Motor neuron (in vitro differentiated cells): ENCODE measurements around the gene FSTL4. TPM values are rescaled to one million over a fixed set of nuclear protein-coding genes. Genes with fewer than 3 reads are reported as not detected.
A peak's percentile ranks its signal among the peaks of the same experiment; 100 is the strongest.

Experiments used
- ATAC-seq, 8 experiments: fragments of 200-7000 bp; cut with Tn5 transposase; replicated peaks in 6 of 8; 2 replicates each; pipeline ENCODE4 v1.8.0; 2021; ENCODE audit warnings: mild to moderate bottlenecking in 8 of 8, moderate library complexity in 8 of 8
- H3K27ac ChIP-seq, 2 donors: fragments of 250-450 bp; sonication (Bioruptor Pico); 2 replicates each; pipeline ENCODE4 v1.9.0; 2021; ENCODE audit warnings: antibody characterized with exemption in 2 of 2, mild to moderate bottlenecking in 2 of 2, moderate library complexity in 1 of 2
- H3K4me1 ChIP-seq, 2 donors: fragments of 250-450 bp; sonication (Bioruptor Pico); replicated peaks in 1 of 2; 2 replicates each; pipeline ENCODE4 v1.6.1; 2021; ENCODE audit warnings: antibody characterized with exemption in 2 of 2, mild to moderate bottlenecking in 2 of 2, moderate library complexity in 1 of 2
- H3K4me3 ChIP-seq, 5 donors: fragments of 250-450 bp; sonication (Bioruptor Pico); 2 replicates each; pipeline ENCODE4 v1.9.0; 2021; ENCODE audit warnings: antibody characterized with exemption in 5 of 5, mild to moderate bottlenecking in 5 of 5, moderate library complexity in 4 of 5
- WGBS, 10 experiments: fragments of 450-650 bp; shearing (Covaris generic); methylation state at CpG; one replicate each; pipeline ENCODE4 v1.0.0; 2022; 5-methylcytosine and 5-hydroxymethylcytosine counted together
- in situ Hi-C, 9 experiments: fragments of 400-800 bp; cut with MboI; loops; one replicate each; pipeline ENCODE4 v1.15.0; 2021; ENCODE audit warnings: low sequenced_read_pairs in 9 of 9, low pct_unique_long_range_greater_than_20kb in 2 of 9; ENCODE audit not compliant: unreplicated experiment in 9 of 9
- total RNA-seq, 8 experiments: library from RNA; unstranded; fragments of 300-600 nt; gene quantifications; 2 replicates each; pipeline versions ENCODE4 v1.2.3 to v1.2.4, GENCODE V29; 2022

The FSTL4 gene
- total RNA-seq, 8 experiments from 2014 or later: 0.13 to 5.5 (median 1.9) TPM

DNA sequence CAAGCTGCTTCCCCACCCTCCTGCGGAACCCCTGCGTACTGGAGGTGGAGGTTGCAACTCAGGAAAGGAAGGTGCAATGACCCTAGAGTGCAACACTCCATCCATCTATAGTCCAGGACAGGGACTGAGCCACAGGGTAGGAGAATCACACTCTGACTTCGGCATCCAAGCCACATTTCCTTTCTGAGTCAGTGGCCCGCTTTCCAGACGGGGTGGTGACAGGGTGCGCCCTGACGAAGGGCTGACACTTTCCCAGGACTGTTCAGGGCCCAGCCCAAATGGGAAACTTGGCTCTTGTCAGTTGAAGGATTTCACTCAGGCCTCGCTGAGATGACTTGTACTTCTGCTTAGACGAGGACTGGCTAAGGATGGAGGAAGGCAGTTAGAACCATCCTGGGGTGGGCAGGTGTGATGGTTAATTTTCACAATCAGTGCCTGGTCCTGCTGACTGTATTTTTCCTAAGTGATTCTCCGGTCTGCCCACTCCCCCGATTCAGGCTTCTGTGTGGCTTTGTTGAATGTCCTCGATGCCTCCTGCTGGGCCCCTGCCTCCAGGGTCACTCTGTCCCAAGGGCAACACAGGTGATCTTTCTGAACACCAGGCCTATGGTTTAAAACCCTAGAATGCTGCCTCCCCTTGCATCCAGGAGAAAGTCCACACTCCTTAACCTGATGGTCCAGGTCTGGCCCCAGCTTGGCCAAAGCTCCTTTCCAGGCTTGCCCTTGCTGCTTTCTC is 228.1 kb downstream of the FSTL4 start:
- Histone ChIP-seq H3K27ac (no peak overlapping the region), H3K4me3 (no peak overlapping the region), H3K4me1 (peaks cover 10 to 11% of the 10 kb centered on the region in 2 donors)
- in situ Hi-C loops: no loop called here
- WGBS, 10 experiments: 42 to 89% (median 71%) methylated on average over 2 to 9 of the region's 12 CpGs; no CpG with 5 or more reads in 4 of the 10 experiments
- ATAC-seq: peak in 2 of 8 experiments; percentile 95 to 97

DNA sequence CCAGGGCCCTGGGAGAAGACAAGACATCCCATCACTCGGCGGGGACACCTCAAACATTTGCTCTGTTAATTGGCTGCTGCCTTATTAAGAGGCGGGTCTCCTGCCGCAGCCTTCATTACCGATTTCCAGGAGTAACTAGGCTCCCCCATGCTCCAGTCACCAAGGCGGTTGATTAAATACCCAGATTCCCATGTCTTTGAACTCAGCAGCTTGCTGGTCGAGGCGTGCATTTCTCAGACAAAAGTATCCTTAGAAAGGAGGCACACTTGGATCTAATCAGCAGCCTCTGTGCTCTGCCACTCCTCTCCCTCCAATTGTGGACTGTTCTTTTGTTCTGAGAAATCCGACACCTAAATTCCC is 228.8 kb downstream of the FSTL4 start:
- H3K4me1 ChIP-seq: peaks cover 10 to 11% of the 10 kb centered on the region in 2 donors
- ATAC-seq: peak in 2 of 8 experiments; percentile 21 to 43

DNA sequence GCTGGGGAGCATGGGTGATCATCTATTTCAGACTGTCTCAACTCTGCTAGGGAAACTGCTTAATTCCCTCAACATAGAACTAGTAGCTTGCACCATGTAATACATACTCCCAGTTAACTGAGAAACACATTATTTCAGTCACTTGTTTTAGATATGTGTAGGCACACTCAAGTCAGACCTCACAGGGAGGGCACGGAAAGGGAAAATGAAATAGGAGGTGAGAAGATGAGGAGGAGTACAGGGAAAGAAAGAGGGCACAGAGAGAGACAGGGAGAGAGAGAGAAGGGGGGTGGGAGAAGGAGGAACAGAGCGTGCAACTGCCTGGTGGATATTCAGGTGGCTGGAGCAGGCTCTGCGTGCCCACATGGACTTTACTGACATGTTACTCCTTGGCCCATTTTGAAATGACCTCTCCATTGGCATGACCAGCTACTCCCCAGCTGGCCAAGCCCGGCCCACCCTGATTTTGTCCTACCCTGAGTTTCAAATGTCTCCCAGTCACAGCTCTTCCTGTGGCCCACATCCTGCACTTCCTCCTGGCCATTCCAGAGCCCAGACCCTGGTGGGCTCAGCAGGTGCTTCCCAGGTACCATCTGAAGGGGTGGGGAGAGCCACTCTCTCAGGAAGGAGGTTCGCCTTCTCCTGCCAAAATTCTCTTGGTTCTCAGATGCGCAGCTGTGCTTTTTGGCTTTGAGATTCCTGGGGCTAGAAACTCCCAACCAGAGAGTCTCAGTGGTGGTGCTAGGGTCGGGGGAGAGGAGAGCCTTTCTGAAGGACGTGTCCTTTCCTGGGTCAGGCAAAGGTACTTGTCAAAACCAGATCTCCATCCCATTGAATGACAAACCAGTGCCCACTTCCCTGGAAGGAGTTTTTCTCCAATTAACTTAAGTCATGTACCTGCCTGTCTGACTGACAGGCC is 229.4 kb downstream of the FSTL4 start:
- WGBS, 10 experiments: 25 to 97% (median 78%) methylated on average over 2 to 4 of the region's 8 CpGs; no CpG with 5 or more reads in 3 of the 10 experiments
- no peak overlapping the region for H3K27ac ChIP-seq
- in situ Hi-C loops: no loop called here
- H3K4me1 ChIP-seq: peaks cover 10 to 11% of the 10 kb centered on the region in 2 donors
- H3K4me3 ChIP-seq: no peak overlapping the region
- ATAC-seq: no peak

More for the DNA sequence above, 228.8 kb downstream of the FSTL4 start:
- in situ Hi-C loops: no loop called here
- no peak overlapping the region for H3K27ac ChIP-seq
- 10 to 50% (median 25%) methylated on average over 3 to 8 of the region's 9 CpGs; no CpG with 5 or more reads in 1 of the 10 experiments for WGBS, 10 experiments
- H3K4me3 ChIP-seq: no peak overlapping the region

DNA sequence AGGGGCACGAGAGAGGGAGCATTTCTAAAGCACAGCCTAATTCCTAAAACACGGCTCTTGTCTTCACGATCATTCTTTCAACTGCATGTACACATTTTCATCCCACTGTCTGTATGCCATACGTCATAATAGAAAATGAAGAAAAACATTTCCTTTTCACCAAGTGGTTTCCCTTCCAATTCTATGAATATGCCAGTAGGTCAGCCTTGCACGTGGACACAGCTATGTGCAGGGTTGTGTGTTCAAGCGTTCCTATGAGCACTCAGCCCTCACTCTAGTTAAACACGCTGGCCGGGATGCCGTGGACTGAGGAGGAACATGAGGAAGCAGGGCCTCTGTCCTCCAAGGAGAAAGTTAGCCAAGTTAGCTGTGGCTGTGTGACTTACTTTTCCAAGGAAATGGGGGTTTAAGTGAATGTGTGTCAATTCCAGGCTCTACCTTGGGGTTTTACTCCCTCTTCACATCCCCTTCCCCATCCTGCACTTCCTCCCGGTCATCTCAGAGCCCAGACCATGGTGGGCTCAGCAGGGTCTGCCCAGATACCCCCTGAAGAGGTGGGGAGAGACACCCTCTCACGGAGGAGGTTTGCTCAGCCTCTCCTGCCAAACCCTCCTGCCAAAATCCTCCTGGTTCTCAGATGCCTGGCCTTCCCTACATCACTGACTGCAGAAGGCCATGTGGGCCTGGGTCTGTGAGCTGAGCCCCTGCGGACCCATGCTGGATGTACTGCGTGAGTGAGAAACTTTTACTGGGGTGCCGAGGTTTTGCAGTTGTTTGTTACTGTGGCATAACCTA is 230.6 kb downstream of the FSTL4 start:
- in situ Hi-C loops: no loop called here
- no peak for ATAC-seq
- H3K27ac ChIP-seq: no peak overlapping the region

DNA sequence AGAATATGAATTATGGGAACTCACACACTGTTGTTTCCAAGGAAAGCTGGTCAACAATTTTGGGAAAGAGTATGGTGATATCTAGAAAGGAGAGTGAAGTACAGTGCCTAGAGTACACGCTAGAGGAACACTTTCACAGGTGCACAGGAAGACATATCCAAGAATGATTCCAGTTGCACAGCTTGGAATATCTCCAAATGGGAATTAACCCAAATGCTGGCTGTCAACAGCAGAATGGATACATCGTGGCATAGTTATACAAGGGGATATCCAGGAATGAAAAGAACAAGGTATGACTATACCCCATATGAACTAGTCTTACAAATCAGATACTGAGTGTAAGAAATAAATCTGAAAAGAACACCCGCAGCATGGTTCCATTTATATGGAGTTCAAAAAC is 231.3 kb downstream of the FSTL4 start:
- no peak overlapping the region for H3K27ac ChIP-seq
- no peak for ATAC-seq
- H3K4me3 ChIP-seq: no peak overlapping the region
- peaks cover 10 to 11% of the 10 kb centered on the region in 2 donors for H3K4me1 ChIP-seq
- 27 to 100% (median 85%) methylated on average over 1 to 3 of the region's 3 CpGs; no CpG with 5 or more reads in 1 of the 10 experiments for WGBS, 10 experiments
- in situ Hi-C loops: no loop called here

More for the DNA sequence above, 230.6 kb downstream of the FSTL4 start:
- Histone ChIP-seq H3K4me1 (peaks cover 10 to 11% of the 10 kb centered on the region in 2 donors), H3K4me3 (no peak overlapping the region)
- WGBS, 10 experiments: 5 to 100% (median 80%) methylated on average over 1 to 9 of the region's 14 CpGs

DNA sequence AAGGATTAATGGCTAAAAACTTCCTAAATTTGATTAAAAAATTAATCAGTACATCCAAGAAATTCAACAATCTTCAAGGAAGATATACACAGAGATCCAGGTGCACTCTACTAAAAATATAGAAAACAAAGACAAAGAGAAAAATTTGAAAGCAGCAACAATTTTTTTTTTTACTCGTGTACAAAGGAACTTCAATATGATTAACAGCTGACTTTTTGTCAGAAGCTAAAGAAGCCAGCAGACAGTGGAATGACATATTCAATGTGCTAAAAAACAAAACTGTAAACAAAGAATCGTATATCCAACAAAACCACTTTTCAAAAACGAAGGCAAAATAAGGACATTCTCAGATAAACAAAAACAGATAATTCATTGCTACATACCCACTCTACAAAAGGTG is 234.6 kb downstream of the FSTL4 start:
- Histone ChIP-seq H3K4me1 (peaks cover 0 to 2% of the 10 kb centered on the region in 2 donors), H3K27ac (no peak overlapping the region), H3K4me3 (no peak overlapping the region)
- 14 to 71% (median 62%) methylated on average over 2 to 3 of the region's 3 CpGs for WGBS, 10 experiments
- no peak for ATAC-seq
- in situ Hi-C loops: no loop called here

DNA sequence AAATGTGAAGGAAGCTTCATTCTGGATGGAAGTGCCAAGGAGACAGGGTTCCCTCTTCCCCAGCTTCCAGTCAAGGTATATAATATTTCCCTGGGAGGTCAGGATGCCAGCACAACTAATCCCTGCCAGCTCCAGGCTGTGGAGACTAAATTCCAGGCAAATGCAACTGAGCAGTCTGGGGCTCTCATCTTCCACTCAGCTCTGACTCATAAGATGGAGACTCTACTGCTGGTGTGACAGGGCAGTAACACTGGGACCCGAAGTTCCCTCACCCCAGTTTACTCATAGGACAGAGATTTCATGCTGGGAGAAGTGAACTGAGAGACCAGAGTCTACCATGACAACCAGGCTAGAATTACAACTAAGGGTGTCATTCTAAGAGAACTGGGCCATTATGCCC is 235.4 kb downstream of the FSTL4 start:
- WGBS, 10 experiments: 0 to 71% (median 67%) methylated on average over 1 of the region's 1 CpG; no CpG with 5 or more reads in 7 of the 10 experiments
- peaks cover 0 to 4% of the 10 kb centered on the region in 2 donors for H3K4me1 ChIP-seq
- H3K4me3 ChIP-seq: no peak overlapping the region
- ATAC-seq: no peak
- no peak overlapping the region for H3K27ac ChIP-seq
- in situ Hi-C loops: no loop called here

DNA sequence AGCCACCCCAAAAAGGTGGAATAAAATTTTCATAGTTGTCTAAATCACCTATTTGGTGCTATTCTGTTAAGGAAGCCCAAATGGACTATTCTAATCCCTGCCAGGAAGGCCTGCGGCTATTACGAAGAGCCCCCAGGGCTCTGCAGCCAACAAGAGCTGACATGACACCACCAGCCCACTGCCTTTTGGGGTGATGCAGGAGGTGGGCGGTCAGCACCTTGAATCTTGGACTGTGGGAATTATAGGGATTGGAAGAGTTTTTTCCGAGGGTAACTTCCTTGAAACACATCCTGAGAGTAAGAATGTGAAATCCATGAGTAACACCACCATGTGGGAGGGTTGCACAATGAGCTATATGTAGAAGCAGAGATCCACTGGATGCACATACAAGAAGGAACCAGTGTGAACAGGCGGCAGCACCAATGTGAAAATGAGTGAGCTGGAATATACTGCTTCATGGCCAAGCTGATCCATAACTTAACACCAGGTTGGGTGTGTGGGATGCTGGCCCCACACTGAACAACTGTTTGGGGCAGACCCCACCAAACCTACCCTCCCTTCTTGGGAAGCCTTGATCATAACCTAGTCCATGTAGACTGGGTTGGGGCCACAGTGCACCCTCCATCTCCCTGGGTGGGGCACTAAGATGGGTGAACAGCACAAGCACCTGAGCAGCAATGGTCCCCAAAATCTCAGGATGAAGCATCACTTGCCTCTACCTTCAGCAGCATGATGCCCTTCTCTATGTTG is 239.0 kb downstream of the FSTL4 start:
- peaks cover 9 to 13% of the 10 kb centered on the region in 2 donors for H3K4me1 ChIP-seq
- no peak overlapping the region for H3K27ac ChIP-seq
- ATAC-seq: peak in 3 of 8 experiments; percentile 11 to 48 (median 43)
- in situ Hi-C loops: no loop called here
- H3K4me3 ChIP-seq: no peak overlapping the region
- WGBS, 10 experiments: 0 to 100% (median 77%) methylated on average over 1 to 4 of the region's 5 CpGs; no CpG with 5 or more reads in 4 of the 10 experiments

DNA sequence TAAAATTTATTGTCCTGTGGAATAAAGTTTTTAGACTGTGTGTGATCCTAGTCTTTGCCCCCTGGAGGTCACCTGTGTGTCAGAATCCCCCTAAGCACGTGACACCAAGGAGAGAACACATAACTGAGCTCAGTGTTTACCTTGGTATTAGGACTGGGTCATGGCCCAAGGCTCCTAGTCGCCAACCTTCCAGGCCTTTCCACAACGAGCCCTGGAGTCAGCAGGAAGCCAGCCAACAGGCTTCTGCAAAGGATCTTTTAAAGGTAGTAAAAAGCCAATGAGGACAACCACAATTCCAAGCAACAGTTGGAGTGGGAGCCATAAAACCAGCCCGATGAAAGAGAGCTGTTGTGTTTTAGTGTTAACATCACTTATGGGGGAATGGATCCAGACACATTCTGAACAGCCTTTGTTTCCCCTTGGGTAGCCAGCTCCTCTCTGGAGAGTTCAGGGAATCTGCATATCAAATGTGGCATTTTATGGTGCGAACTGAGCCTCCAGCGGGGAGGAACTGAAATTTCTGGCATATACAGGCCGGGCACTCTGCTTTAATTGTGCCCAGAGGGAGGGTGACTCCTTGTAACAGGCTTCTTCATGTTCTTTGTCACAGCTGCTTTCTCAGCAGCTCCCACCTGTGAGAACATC is 239.9 kb downstream of the FSTL4 start:
- WGBS, 10 experiments: 20 to 100% (median 51%) methylated on average over 1 to 6 of the region's 7 CpGs; no CpG with 5 or more reads in 2 of the 10 experiments
- in situ Hi-C loops: no loop called here
- peak in 1 of 8 experiments; percentile 64 for ATAC-seq
- no peak overlapping the region for H3K27ac ChIP-seq
- H3K4me1 ChIP-seq: peaks cover 9 to 17% of the 10 kb centered on the region in 2 donors
- no peak overlapping the region for H3K4me3 ChIP-seq

DNA sequence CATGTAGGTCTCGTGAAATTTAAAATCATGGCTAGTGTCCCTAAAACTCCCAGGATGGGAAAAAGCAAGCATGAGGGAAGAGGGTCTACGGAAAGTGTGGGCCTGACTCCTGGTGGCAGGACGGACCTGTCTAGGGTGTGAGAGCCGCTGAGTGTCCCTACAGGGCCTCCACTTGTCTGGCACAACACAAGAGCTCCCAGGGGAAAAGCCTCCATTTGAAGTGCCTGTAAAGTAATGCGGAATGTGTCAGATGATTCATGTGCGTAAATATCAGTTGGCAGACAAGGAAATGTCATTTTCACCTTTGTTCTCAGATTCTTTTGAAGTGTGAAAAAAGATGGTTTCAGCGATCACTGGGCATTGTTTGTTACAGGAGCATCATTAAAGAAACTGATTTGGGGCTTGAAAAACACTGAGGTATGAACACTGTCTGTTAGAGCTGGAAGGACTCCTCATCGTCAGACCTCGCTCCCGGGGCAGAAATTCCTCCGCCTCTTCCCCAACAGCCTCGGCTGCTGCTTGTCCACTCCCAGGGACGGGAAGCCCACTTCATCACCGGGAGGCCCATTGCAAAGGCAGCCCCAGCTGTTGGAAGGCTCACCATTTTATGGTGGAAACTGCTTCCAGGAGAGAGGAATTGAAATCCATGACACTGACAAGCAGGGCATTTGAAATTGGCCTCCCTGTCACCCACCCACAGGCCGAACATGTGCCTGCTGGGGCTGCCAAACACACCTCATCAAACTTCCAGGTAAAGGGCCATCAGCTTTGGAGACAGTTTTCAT is 240.8 kb downstream of the FSTL4 start:
- no peak overlapping the region for H3K4me3 ChIP-seq
- ATAC-seq: peak in 5 of 8 experiments; percentile 5 to 81 (median 67)
- in situ Hi-C loops: no loop called here
- no peak overlapping the region for H3K27ac ChIP-seq
- WGBS, 10 experiments: 54 to 100% (median 75%) methylated on average over 1 to 14 of the region's 15 CpGs; no CpG with 5 or more reads in 2 of the 10 experiments
- H3K4me1 ChIP-seq: peaks cover 9 to 17% of the 10 kb centered on the region in 2 donors

DNA sequence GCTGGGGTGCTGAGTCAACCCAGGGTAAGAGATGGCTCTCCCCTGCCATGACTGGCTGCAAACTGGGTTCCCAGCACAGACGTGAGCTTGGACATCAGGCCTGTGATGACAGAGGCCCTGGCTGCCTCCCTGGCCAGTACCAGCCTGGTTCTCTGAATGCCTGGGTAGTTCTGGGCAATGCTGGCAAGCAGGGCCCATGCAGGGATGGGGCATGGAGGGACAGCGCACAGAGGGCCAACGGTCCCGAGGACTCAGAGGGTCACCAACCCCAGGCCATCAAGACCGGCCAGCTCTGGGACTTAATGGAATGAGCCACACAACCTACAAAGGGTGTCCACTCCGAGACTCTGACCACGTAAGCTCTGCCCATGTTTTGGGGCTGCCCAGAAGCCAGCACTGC is 241.4 kb downstream of the FSTL4 start:
- in situ Hi-C loops: no loop called here
- peaks cover 9 to 20% of the 10 kb centered on the region in 2 donors for H3K4me1 ChIP-seq
- WGBS, 10 experiments: 93 to 100% (median 98%) methylated on average over 1 to 5 of the region's 7 CpGs; no CpG with 5 or more reads in 6 of the 10 experiments
- no peak overlapping the region for H3K27ac ChIP-seq
- ATAC-seq: peak in 1 of 8 experiments; percentile 6
- no peak overlapping the region for H3K4me3 ChIP-seq
